ENCODE results near the gene DIO1.

The DIO1 gene

DNA sequence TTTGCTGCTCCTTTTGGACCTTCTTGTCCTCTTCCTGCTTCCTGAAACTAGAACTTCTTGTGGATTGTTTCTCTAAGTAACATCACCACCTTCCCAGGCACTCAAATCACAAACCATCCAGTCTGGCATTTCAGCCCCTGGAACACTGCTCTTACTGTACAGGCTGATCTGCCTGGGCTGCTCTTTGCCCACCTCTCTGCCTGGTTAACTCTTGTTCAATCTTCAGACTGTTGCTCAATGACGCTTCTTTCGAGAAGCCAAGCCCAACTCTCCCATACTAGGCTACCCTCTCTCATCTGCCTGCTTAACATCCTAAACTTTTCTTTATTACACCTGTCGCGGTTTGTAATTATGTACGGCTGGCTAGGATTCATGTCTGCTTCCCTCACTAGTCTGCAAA, 657 bp downstream of the DIO1 start:
- no peak overlapping the region for H3K4me3 ChIP-seq (replicated peaks; ENCODE audit: low read depth, low read length)
- TF ChIP-seq, protein P1, sequence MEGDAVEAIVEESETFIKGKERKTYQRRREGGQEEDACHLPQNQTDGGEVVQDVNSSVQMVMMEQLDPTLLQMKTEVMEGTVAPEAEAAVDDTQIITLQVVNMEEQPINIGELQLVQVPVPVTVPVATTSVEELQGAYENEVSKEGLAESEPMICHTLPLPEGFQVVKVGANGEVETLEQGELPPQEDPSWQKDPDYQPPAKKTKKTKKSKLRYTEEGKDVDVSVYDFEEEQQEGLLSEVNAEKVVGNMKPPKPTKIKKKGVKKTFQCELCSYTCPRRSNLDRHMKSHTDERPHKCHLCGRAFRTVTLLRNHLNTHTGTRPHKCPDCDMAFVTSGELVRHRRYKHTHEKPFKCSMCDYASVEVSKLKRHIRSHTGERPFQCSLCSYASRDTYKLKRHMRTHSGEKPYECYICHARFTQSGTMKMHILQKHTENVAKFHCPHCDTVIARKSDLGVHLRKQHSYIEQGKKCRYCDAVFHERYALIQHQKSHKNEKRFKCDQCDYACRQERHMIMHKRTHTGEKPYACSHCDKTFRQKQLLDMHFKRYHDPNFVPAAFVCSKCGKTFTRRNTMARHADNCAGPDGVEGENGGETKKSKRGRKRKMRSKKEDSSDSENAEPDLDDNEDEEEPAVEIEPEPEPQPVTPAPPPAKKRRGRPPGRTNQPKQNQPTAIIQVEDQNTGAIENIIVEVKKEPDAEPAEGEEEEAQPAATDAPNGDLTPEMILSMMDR (IDR thresholded peaks at IDR 0.05; ENCODE audit: low read length, missing control alignments) = no peak
- no peak for DNase-seq (ENCODE audit: low read depth)

DNA sequence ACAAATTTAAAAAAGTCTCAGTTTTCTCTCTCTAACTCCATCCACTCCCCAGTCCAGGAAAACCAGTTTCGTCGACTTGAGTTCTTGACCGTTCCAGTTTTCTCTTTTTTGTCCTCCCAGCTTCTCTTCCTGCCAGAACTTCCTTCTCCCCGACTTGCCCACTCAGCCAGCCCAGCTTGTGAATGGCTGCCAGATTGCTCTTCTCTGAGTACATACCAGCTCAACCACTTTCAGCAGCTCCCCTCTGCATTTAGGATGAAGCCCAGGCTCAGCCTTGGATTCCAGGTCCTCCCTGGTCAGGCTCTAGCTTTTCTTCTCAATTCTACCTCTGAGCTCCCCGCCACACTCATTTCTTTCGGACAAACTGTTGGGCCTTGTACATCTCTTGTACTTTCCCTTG, 1.4 kb downstream of the DIO1 start:
- no peak for DNase-seq (ENCODE audit: low read depth)
- no peak overlapping the region for H3K4me3 ChIP-seq (replicated peaks; ENCODE audit: low read depth, low read length)
- TF ChIP-seq, protein P1 (IDR thresholded peaks at IDR 0.05; ENCODE audit: low read length, missing control alignments) = no peak

GRCh38 chr1:53896635-53897229, 2.7 kb downstream of the DIO1 start:
- TF ChIP-seq, protein P1 (IDR thresholded peaks at IDR 0.05; ENCODE audit: low read length, missing control alignments) = no peak
- no peak overlapping the region for H3K4me3 ChIP-seq (replicated peaks; ENCODE audit: low read depth, low read length)

DNA sequence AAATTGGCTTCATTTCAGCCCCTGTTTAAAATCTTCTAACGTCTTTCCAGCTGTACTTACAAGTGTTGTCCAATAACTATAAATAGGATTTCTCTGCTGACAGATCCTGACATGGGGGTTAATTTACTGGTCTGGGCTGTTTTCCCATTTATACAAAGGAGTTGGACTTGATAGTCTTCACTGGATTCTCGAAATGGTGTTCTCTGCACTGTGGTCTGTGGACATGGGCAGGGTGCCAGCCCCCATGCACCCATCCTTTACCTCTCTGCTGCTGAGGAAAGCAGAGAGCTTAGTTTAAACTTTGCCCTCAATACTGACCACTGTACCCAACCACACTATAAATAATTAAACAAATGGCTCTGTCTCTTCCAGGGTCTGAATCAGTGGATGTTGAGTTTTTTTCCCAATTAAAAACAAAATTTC, 5.2 kb downstream of the DIO1 start:
- no peak overlapping the region for H3K4me3 ChIP-seq (replicated peaks; ENCODE audit: low read depth, low read length)
- TF ChIP-seq, protein P1 (IDR thresholded peaks at IDR 0.05; ENCODE audit: low read length, missing control alignments) = no peak
- DNase-seq (ENCODE audit: low read depth) = peak; percentile 34

More at GRCh38 chr1:53896635-53897229, 2.7 kb downstream of the DIO1 start:
- peak; percentile 69 for DNase-seq (ENCODE audit: low read depth)

DNA sequence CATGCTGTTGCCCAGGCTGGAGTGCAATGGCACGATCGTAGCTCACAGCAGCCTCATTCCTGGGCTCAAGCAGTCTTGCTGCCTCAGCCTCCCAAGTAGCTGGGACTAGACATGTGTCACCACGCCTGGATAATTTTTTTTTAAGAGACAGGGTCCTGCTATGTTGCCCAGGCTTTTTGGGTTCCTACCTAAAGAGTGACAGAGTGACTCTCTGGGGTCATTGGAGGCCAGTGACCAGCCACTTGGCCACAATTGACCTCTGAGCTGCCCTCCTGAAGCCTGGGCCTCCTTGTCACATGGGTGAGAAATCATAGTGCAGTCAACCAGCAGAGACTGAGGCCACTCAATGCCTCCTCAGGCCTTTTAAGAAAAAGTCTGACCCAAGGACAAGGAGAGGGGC, 5.7 kb downstream of the DIO1 start:
- H3K4me3 ChIP-seq (replicated peaks; ENCODE audit: low read depth, low read length) = no peak overlapping the region
- DNase-seq (ENCODE audit: low read depth) = no peak
- TF ChIP-seq, protein P1 (IDR thresholded peaks at IDR 0.05; ENCODE audit: low read length, missing control alignments) = no peak

GRCh38 chr1:53902235-53903138, 8.5 kb downstream of the DIO1 start:
- no peak overlapping the region for H3K4me3 ChIP-seq (replicated peaks; ENCODE audit: low read depth, low read length)
- TF ChIP-seq, protein P1 (IDR thresholded peaks at IDR 0.05; ENCODE audit: low read length, missing control alignments) = no peak
- DNase-seq (ENCODE audit: low read depth) = no peak
